ENCODE measurements around the gene SUN1.
"Not testable (repeated sequence)": the region's sequence is repeated elsewhere in the genome, so short reads cannot be mapped to it uniquely, and the experiment has no call there.

Gene SUN1

GRCh38 chr7:923108-924041 lies 91.1 kb downstream of the SUN1 start:
- DNase-seq, result no peak

- not testable (repeated sequence) for DNase-seq
Measured at GRCh38 chr7:924042-924441, 91.8 kb downstream of the SUN1 start.

All from DMS 273 treated with DMSO at 0.1 percent for 48 hours (cell line).